ENCODE results near the gene GNRH2.
"Not testable (repeated sequence)": the region's sequence is repeated elsewhere in the genome, so short reads cannot be mapped to it uniquely, and the experiment has no call there.

GNRH2 gene

DNA sequence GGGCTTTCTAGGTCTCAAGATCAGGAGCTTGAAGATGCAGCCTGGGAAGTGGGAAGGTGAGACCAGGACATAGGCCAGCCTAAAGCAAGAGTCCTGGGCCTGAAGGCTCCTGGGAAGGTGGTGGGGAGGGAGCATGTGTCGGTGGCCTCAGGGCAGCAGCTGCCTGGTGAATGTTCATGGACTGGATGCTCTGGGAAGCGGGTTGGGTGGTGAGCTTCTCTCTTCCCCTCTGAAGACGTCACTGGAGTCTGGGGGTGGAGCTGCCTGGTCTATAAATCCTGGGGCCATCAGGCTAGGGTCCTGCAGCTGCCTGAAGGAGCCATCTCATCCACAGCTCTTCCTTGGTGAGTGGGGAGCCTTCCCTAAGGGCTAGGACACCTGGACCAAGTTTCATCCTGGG is at the start of gene GNRH2:
Gene GNRH2 (plus strand): TSS at position 301 of the 400 bp plus-strand sequence. CDS start 793 bp downstream, outside the sequence.
- FAIRE-seq: no peak

DNA sequence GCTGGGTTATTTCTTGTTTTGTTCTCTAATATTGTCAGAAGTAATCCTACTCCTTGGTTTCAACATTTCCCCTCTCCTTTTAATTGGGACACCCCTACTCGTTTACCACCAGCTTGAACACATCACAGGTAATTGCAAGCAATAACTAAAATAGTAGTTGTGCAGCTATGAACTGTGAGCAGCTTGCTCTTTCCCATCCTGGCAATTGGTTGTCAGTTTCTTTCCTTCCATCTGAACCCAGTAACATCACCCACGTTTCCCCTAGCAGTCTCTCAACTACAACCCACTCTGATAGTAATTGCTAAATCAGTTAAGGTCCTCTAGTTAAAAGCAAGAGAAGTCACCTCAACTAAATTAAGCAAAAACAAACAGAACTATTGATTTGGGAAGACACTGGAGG is 47.6 kb upstream of the GNRH2 start:
- FAIRE-seq (no peak), DNase-seq (ENCODE audit: low spot score) (no peak)

More for the DNA sequence above, at the start of gene GNRH2:
- DNase-seq (ENCODE audit: low spot score): no peak

GRCh38 chr20:2998728-2999127 is 44.7 kb upstream of the GNRH2 start:
- FAIRE-seq: no peak

DNA sequence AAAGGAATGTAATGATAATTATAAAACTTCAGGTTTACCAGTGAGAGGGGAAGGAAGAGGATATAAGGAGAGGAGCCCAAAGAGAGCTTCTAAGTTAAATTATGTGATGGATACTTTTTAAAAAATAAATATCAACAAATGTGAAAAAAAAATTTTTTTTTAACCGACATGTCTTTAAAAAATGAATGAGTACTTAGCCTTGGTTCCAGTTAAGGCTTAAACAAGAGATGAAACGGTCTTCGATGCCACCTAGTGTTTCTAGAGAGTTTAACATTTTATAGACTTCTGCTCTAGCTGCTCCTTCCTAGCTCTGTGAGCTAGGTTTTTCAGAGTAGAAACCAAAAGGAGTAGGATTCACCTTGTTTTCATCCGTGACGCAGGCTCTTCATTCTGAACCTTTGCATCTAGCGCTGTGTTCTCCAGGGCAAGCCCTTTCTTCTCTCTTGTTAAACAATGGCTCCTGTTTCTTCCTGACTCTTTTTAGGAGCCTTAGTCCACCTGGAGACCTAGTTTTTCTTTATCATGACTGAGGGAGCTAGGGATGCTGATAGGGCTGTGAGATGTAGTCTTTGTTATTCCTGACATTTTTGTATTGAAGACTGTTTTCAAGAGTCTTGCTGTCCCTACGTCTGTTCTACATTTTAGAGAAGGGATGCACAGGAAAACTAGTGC is 42.4 kb upstream of the GNRH2 start:
- DNase-seq (ENCODE audit: low spot score) (peak; percentile 39), FAIRE-seq (no peak)

More at GRCh38 chr20:2998728-2999127, 44.7 kb upstream of the GNRH2 start:
- no peak for DNase-seq (ENCODE audit: low spot score)

- no peak for DNase-seq (ENCODE audit: low spot score)
Observed at GRCh38 chr20:3003416-3003815, 40.0 kb upstream of the GNRH2 start.

GRCh38 chr20:3010985-3011723 is 32.3 kb upstream of the GNRH2 start:
- FAIRE-seq (no peak), DNase-seq (ENCODE audit: low spot score) (peak; percentile 9)

More at GRCh38 chr20:3003416-3003815, 40.0 kb upstream of the GNRH2 start:
- FAIRE-seq: no peak

GRCh38 chr20:3011752-3012151 is 31.7 kb upstream of the GNRH2 start:
- FAIRE-seq (no peak), DNase-seq (ENCODE audit: low spot score) (no peak)

DNA sequence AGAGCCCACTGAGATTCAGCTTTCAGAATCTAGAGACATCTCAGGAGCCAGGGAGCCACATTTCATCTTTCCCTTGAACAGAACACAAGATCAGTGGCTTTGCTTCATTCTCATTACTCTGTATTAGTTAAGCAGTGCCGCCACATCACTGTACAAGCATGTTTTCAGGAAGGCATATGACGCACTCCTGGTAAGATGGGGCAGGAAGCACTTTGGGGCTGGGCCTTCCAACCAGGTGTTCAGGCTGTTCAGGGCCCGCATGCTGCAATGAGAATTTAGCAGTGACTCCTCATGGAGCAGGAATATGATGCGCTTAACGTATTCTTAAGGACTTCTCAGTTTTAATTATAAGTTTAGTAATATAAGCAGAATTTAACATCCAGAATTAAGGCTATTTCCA is 29.7 kb upstream of the GNRH2 start:
- DNase-seq (ENCODE audit: low spot score): no peak
- FAIRE-seq: no peak

DNA sequence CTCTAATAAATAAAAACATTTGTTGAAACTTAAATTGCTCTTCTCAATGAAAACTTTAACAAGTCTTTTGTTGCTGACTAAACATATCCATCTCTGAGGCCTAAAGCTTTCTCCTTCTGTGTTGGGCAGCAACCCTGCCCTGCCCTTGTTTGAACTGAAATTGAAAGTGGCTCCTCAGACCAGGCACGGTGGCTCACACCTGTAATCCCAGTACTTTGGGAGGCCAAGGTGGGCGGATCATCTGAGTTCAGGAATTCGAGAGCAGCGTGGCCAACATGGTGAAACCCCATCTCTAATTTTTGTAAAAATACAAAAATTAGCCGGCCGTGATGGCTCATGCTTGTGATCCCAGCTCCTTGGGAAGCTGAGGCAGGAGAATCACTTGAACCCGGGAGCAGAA is 29.2 kb upstream of the GNRH2 start:
- no peak for DNase-seq (ENCODE audit: low spot score)
- FAIRE-seq: no peak

GRCh38 chr20:3014662-3015061 is 28.8 kb upstream of the GNRH2 start:
- DNase-seq (ENCODE audit: low spot score) (no peak), FAIRE-seq (no peak)

DNA sequence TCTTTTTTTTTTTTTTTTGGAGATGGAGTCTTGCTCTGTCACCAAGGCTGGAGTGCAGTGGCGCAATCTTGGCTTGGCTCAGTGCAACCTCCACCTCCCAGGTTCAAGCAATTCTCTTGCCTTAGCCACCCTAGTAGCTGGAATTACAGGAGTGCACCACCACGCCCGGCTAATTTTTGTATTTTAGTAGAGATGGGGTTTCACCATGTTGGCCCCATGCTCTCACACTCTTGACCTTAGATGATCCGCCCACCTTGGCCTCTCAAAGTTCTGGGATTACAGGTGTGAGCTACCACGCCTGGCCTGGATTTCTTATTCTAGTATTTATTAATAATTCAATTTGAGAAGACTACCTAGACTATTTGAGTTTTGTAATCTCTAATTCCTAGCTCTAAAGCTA is 28.1 kb upstream of the GNRH2 start:
- not testable (repeated sequence) for DNase-seq (ENCODE audit: low spot score); FAIRE-seq

DNA sequence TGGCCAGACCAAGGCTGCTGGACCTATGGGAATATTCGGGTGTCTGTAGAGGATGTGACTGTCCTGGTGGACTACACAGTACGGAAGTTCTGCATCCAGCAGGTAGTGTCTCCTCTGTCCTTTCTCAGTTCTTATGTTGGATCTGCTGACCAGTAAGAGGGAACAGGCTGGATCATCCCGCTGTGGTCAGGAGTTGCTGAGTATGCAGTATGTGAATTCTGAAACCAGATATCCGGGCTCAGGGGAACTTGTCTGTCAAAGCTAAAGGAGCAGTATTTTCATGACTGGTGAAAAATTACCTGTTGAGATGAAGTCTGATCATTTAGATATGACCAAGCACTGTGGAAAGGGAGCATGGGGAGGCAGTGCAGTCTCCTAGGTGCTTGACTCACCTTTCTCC is 22.1 kb upstream of the GNRH2 start:
- no peak for DNase-seq (ENCODE audit: low spot score)
- FAIRE-seq: no peak

- FAIRE-seq: no peak
Observed at GRCh38 chr20:3021777-3022176, 21.6 kb upstream of the GNRH2 start.

DNA sequence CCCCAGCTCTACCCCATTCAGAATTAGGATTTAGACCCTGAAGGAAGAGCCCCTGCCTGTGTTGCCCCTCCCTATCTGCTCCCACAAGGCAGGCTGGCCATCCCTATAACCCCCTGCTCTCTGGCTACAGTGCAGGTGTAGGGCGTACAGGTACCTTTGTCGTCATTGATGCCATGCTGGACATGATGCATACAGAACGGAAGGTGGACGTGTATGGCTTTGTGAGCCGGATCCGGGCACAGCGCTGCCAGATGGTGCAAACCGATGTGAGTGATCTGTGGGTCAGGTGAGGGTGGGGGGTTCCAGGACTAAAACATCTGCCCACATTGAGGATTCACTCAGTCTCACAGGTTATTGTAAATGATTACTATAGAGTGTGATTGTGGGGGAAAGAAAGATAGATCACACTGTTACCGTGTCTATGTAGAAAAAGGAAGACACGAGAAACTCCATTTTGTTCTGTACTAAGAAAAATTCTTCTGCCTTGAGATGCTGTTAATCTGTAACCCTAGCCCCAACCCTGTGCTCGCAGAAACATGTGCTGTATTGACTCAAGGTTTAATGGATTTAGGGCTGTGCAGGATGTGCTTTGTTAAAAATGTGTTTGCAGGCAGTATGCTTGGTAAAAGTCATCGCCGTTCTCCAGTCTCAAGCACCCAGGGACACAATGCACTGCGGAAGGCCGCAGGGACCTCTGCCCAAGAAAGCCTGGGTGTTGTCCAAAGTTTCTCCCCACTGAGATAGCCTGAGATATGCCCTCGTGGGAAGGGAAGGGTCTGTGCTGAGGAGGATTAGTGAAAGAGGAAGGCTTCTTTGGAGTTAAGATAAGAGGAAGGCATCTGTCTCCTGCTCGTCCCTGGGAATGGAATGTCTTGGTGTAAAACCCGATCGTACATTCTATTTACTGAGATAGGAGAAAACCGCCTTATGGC is 20.6 kb upstream of the GNRH2 start:
- not testable (repeated sequence) for DNase-seq (ENCODE audit: low spot score); FAIRE-seq

More at GRCh38 chr20:3021777-3022176, 21.6 kb upstream of the GNRH2 start:
- DNase-seq (ENCODE audit: low spot score): no peak

DNA sequence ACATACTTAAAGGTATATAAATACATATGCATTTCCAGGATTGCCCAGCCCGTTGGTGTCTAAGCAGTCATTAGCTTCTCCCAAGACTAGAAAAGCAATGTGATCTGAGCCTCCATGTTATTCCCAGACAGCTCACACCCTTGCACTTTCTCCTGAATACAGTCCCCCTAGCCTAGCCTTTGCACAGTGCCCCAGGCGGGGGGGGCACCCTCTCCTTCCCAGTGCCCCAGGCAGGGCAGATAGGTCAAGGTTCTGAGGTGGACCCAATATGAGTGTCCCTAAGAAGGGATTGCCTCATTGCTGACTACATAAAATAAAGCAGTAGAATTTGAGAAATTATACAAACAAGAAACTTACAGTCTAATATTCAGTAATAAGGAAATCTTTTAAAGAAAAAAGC is 15.4 kb upstream of the GNRH2 start:
- FAIRE-seq: no peak
- no peak for DNase-seq (ENCODE audit: low spot score)

GRCh38 chr20:3031524-3032147 is 11.8 kb upstream of the GNRH2 start:
- FAIRE-seq: no peak
- no peak for DNase-seq (ENCODE audit: low spot score)

GRCh38 chr20:3032624-3033023 is 10.8 kb upstream of the GNRH2 start:
- no peak for DNase-seq (ENCODE audit: low spot score)
- no peak for FAIRE-seq

- DNase-seq (ENCODE audit: low spot score) (no peak), FAIRE-seq (no peak)
Observed at GRCh38 chr20:3037654-3038053, 5.8 kb upstream of the GNRH2 start.

DNA sequence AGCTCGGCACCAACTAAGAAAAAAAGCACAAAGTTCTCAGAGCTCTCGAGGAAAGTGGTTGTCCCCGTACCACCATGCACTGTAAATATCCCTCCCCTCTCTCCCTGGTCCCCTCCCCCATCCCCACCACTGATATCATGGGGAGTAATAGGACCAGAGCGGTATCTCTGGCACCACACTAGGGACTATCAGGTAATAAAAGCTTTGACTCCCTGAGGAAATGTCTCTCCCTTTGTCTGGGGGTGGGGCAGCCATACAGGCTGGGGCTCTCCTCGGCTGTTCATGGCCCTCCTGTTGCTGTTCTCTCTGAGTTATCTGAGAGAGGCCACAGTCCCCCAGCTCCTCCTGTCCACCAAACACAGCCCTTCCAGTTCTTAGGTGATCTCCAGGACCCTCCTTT is 5.0 kb upstream of the GNRH2 start:
- FAIRE-seq (no peak), DNase-seq (ENCODE audit: low spot score) (no peak)

DNA sequence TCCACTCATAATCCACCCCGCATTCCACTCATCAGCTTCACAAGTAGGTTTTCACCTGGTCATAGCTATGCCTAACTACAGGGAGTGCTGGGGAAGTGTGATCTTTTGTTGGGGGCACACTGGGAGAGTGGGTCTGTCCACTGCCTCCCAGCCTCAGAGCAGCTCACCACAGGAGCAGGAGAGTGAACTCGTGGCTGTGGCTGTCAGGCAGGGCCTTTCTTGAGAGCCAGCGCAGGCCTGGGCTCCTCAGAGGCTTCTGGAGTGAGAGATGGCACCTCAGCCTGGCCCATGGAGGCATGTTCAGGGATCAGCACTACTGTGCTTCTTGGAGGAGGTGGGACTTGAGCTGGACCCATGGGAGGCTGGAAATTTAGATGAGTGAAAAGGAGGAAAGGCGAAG is 4.0 kb upstream of the GNRH2 start:
- FAIRE-seq: no peak
- no peak for DNase-seq (ENCODE audit: low spot score)

- no peak for FAIRE-seq
- DNase-seq (ENCODE audit: low spot score): no peak
Observed at GRCh38 chr20:3040086-3040485, 3.3 kb upstream of the GNRH2 start.
